AG10803 (cell line): Measurements from ENCODE around the gene ERC1.

Source experiments
- DNase-seq: peaks from one replicate; pipeline ENCODE4 v3.0.0; 2010; ENCODE audit warnings: low read depth
- H3K4me3 ChIP-seq: 2 replicates; pipeline ENCODE4 v1.5.1; 2011; ENCODE audit warnings: mild to moderate bottlenecking, low read length, control low read depth
- CTCF ChIP-seq: conservative IDR thresholded peaks from 2 replicates; pipeline ENCODE4 v1.5.1; 2011; ENCODE audit warnings: mild to moderate bottlenecking, low read length, control low read depth, inconsistent platforms

ERC1 gene

GRCh38 chr12:1071182-1071581 is 80.2 kb downstream of the ERC1 start:
- H3K4me3 ChIP-seq = no peak overlapping the region
- no peak for TF ChIP-seq CTCF
- DNase-seq = no peak

GRCh38 chr12:1073652-1074051 is 82.6 kb downstream of the ERC1 start:
- peak; percentile 29 for DNase-seq
- H3K4me3 ChIP-seq = no peak overlapping the region
- no peak for TF ChIP-seq CTCF

- H3K4me3 ChIP-seq = no peak overlapping the region
- DNase-seq = no peak
- no peak for TF ChIP-seq CTCF
Observed at GRCh38 chr12:1077036-1077803, 86.2 kb downstream of the ERC1 start.

GRCh38 chr12:1078002-1078401 is 87.0 kb downstream of the ERC1 start:
- TF ChIP-seq CTCF = no peak
- no peak for DNase-seq

GRCh38 chr12:1080520-1081223 is 89.6 kb downstream of the ERC1 start:
- no peak overlapping the region for H3K4me3 ChIP-seq
- no peak for TF ChIP-seq CTCF
- DNase-seq = no peak

More at GRCh38 chr12:1078002-1078401, 87.0 kb downstream of the ERC1 start:
- no peak overlapping the region for H3K4me3 ChIP-seq

- no peak overlapping the region for H3K4me3 ChIP-seq
- TF ChIP-seq CTCF = no peak
Observed at GRCh38 chr12:1083151-1083888, 92.3 kb downstream of the ERC1 start.

More at GRCh38 chr12:1083151-1083888, 92.3 kb downstream of the ERC1 start:
- no peak for DNase-seq
